Neural progenitor cell (in vitro differentiated cells): ENCODE results near the gene VPS37D. TPM values are rescaled to one million over a fixed set of nuclear protein-coding genes. Genes with fewer than 3 reads are reported as not detected.

Experiments
- DNase-seq: peaks from one replicate; pipeline ENCODE4 v3.0.0-alpha.2; 2016; ENCODE audit warnings: low spot score
- H2AFZ ChIP-seq: fragments of 200-600 bp; sonication (generic); replicated peaks from 2 replicates; pipeline ENCODE4 v1.6.1; 2016; ENCODE audit warnings: antibody characterized with exemption
- H3F3A ChIP-seq: fragments of 200-600 bp; sonication (generic); 2 replicates; pipeline ENCODE4 v1.6.1; 2016; ENCODE audit warnings: antibody characterized with exemption, low read depth
- H3K27ac ChIP-seq: fragments of 200-600 bp; sonication (generic); 2 replicates; pipeline ENCODE4 v1.5.1; 2016; ENCODE audit warnings: mild to moderate bottlenecking
- H3K27me3 ChIP-seq: fragments of 200-600 bp; sonication (generic); 2 replicates; pipeline ENCODE4 v1.6.1; 2016; ENCODE audit warnings: mild to moderate bottlenecking, moderate library complexity
- H3K36me3 ChIP-seq: fragments of 200-600 bp; sonication (generic); 2 replicates; pipeline ENCODE4 v1.5.1; 2016
- H3K4me1 ChIP-seq: fragments of 200-600 bp; sonication (generic); 2 replicates; pipeline ENCODE4 v1.6.1; 2016; ENCODE audit warnings: mixed run types
- H3K4me2 ChIP-seq: fragments of 200-600 bp; sonication (generic); 2 replicates; pipeline ENCODE4 v1.6.1; 2016
- H3K4me3 ChIP-seq: fragments of 200-600 bp; sonication (generic); 2 replicates; pipeline ENCODE4 v1.5.1; 2016
- H3K79me2 ChIP-seq: fragments of 200-600 bp; sonication (generic); 2 replicates; pipeline ENCODE4 v1.6.1; 2016; ENCODE audit warnings: low read depth
- H3K9ac ChIP-seq: fragments of 200-600 bp; sonication (generic); 2 replicates; pipeline ENCODE4 v1.6.1; 2016
- H3K9me3 ChIP-seq: fragments of 200-600 bp; sonication (generic); 2 replicates; pipeline ENCODE4 v1.5.1; 2016; ENCODE audit warnings: low read depth
- H4K20me1 ChIP-seq: fragments of 200-600 bp; sonication (generic); 2 replicates; pipeline ENCODE4 v1.6.1; 2016; ENCODE audit warnings: low read depth
- H3K27ac Mint-ChIP-seq: 3 replicates; pipeline ENCODE4 v1.8.0; 2021; ENCODE audit warnings: mixed read lengths
- H3K27me3 Mint-ChIP-seq: 2 replicates; pipeline ENCODE4 v1.8.0; 2022; ENCODE audit warnings: low read depth, mild to moderate bottlenecking, inconsistent platforms, moderate library complexity, mixed read lengths; ENCODE audit not compliant: insufficient read depth
- H3K36me3 Mint-ChIP-seq: 3 replicates; pipeline ENCODE4 v1.8.0; 2021; ENCODE audit warnings: mixed read lengths
- H3K4me1 Mint-ChIP-seq: 3 replicates; pipeline ENCODE4 v1.8.0; 2021; ENCODE audit warnings: mixed read lengths
- H3K4me3 Mint-ChIP-seq: 3 replicates; pipeline ENCODE4 v1.8.0; 2021; ENCODE audit warnings: mild to moderate bottlenecking, moderate library complexity, mixed read lengths
- H3K9me3 Mint-ChIP-seq: 3 replicates; pipeline ENCODE4 v1.8.0; 2020; ENCODE audit warnings: mixed read lengths
- EZH2 ChIP-seq: fragments of 200-600 bp; sonication (generic); IDR thresholded peaks from 2 replicates; pipeline ENCODE4 v1.6.1; 2017; ENCODE audit warnings: antibody characterized with exemption, mild to moderate bottlenecking, moderate library complexity
- EZH2phosphoT487 ChIP-seq: fragments of 200-600 bp; sonication (generic); IDR thresholded peaks from 2 replicates; pipeline ENCODE4 v1.6.1; 2017; ENCODE audit warnings: antibody characterized with exemption
- total RNA-seq: library from RNA; depleted of rRNA; stranded (reverse); fragments of >200 nt; gene quantifications from 2 replicates; pipeline ENCODE4 v1.2.3, GENCODE V29; 2015; ENCODE audit warnings: low replicate concordance
- TF ChIP-seq, protein P1 (sequence below): fragments of 200-600 bp; sonication (generic); IDR thresholded peaks from 2 replicates; pipeline ENCODE4 v1.5.1; 2017; ENCODE audit warnings: antibody characterized with exemption, mild to moderate bottlenecking

VPS37D gene
- total RNA-seq, 1 donor from 2014 or later: 7.0 TPM

- no peak overlapping the region for H3K4me2 ChIP-seq
- H3F3A ChIP-seq: no peaks in the 10 kb centered on the region
- no peaks in the 10 kb centered on the region for H3K4me1 Mint-ChIP-seq
- DNase-seq: no peak
- no peak overlapping the region for H3K9ac ChIP-seq
- H3K27me3 ChIP-seq: no peaks in the 10 kb centered on the region
- no peaks in the 10 kb centered on the region for H3K9me3 Mint-ChIP-seq
- no peaks in the 10 kb centered on the region for H3K36me3 ChIP-seq
- no peak overlapping the region for H3K27ac Mint-ChIP-seq
- TF ChIP-seq, protein P1, sequence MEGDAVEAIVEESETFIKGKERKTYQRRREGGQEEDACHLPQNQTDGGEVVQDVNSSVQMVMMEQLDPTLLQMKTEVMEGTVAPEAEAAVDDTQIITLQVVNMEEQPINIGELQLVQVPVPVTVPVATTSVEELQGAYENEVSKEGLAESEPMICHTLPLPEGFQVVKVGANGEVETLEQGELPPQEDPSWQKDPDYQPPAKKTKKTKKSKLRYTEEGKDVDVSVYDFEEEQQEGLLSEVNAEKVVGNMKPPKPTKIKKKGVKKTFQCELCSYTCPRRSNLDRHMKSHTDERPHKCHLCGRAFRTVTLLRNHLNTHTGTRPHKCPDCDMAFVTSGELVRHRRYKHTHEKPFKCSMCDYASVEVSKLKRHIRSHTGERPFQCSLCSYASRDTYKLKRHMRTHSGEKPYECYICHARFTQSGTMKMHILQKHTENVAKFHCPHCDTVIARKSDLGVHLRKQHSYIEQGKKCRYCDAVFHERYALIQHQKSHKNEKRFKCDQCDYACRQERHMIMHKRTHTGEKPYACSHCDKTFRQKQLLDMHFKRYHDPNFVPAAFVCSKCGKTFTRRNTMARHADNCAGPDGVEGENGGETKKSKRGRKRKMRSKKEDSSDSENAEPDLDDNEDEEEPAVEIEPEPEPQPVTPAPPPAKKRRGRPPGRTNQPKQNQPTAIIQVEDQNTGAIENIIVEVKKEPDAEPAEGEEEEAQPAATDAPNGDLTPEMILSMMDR: no peak
- TF ChIP-seq EZH2: no peak
- no peak for TF ChIP-seq EZH2phosphoT487
- H3K27me3 Mint-ChIP-seq: no peaks in the 10 kb centered on the region
- H3K36me3 Mint-ChIP-seq: peaks cover 21% of the 10 kb centered on the region
- H3K79me2 ChIP-seq: peaks cover 12% of the 10 kb centered on the region
- H3K4me1 ChIP-seq: no peaks in the 10 kb centered on the region
- no peaks in the 10 kb centered on the region for H3K9me3 ChIP-seq
- H4K20me1 ChIP-seq: peaks cover 3% of the 10 kb centered on the region
- H2AFZ ChIP-seq: no peak overlapping the region
- H3K27ac ChIP-seq: no peak overlapping the region
- no peak overlapping the region for H3K4me3 ChIP-seq
- no peak overlapping the region for H3K4me3 Mint-ChIP-seq
Measured at GRCh38 chr7:73690646-73691045, 23.0 kb downstream of the VPS37D start.

DNA sequence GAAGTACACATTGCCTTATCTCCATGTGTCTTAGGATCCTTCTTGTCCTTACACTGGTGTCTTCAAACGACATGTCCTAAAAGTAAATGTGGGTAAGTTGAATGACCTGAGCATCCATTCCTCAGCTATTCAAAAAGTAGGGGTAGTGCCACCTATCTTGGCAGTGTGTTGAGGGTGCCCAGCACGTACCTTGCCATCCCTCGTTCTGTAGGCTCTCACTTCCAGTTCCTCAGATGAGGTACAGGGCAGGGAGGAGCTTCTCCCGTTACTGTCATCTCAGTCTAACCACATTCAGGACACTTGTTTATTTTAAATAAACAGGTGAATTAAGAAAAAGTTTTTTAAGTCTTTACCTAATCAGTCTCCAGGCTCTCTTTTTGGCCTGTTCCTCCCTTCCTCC lies 28.7 kb downstream of the VPS37D start:
- Histone ChIP-seq H2AFZ (no peak overlapping the region), H3K9me3 (no peaks in the 10 kb centered on the region), H3K36me3 (no peaks in the 10 kb centered on the region), H4K20me1 (no peaks in the 10 kb centered on the region), H3K4me3 (no peak overlapping the region), H3F3A (no peaks in the 10 kb centered on the region), H3K27me3 (no peaks in the 10 kb centered on the region), H3K4me1 (no peaks in the 10 kb centered on the region), H3K9ac (no peak overlapping the region), H3K27ac (no peak overlapping the region), H3K79me2 (no peaks in the 10 kb centered on the region), H3K4me2 (no peak overlapping the region)
- H3K4me1 Mint-ChIP-seq: no peaks in the 10 kb centered on the region
- no peak for DNase-seq
- H3K27ac Mint-ChIP-seq: no peak overlapping the region
- H3K27me3 Mint-ChIP-seq: peaks cover 7% of the 10 kb centered on the region
- peaks cover 18% of the 10 kb centered on the region for H3K36me3 Mint-ChIP-seq
- no peak overlapping the region for H3K4me3 Mint-ChIP-seq
- no peaks in the 10 kb centered on the region for H3K9me3 Mint-ChIP-seq
- TF ChIP-seq, protein P1: no peak
- TF ChIP-seq EZH2phosphoT487 (no peak), EZH2 (no peak)

- DNase-seq: no peak
- Histone ChIP-seq H3K9me3 (no peaks in the 10 kb centered on the region), H3K4me2 (no peak overlapping the region), H3K27ac (no peak overlapping the region), H3K4me1 (peaks cover 3% of the 10 kb centered on the region), H3K4me3 (no peak overlapping the region), H2AFZ (no peak overlapping the region), H3K27me3 (no peaks in the 10 kb centered on the region), H3K36me3 (no peaks in the 10 kb centered on the region), H3F3A (peaks cover 9% of the 10 kb centered on the region), H4K20me1 (peaks cover 4% of the 10 kb centered on the region), H3K9ac (no peak overlapping the region), H3K79me2 (no peaks in the 10 kb centered on the region)
- H3K27ac Mint-ChIP-seq: no peak overlapping the region
- TF ChIP-seq, protein P1: no peak
- TF ChIP-seq EZH2 (no peak), EZH2phosphoT487 (no peak)
- peaks cover 21% of the 10 kb centered on the region for H3K36me3 Mint-ChIP-seq
- H3K4me1 Mint-ChIP-seq: peaks cover 14% of the 10 kb centered on the region
- H3K4me3 Mint-ChIP-seq: no peak overlapping the region
- peaks cover 9% of the 10 kb centered on the region for H3K27me3 Mint-ChIP-seq
- no peaks in the 10 kb centered on the region for H3K9me3 Mint-ChIP-seq
Measured at GRCh38 chr7:73698410-73698809, 30.8 kb downstream of the VPS37D start.
